ENCODE data around the gene PHACTR1.

PHACTR1 gene

GRCh38 chr6:12961761-12962160 is 245.2 kb downstream of the PHACTR1 start:
- no peak for TF ChIP-seq CTCF (IDR thresholded peaks at IDR 0.05; ENCODE audit: insufficient read depth, low read length, missing control alignments)
- no peak overlapping the region for H3K4me3 ChIP-seq (ENCODE audit: low read depth, low read length)
- no peak for DNase-seq (ENCODE audit: low read depth, low spot score)
- POLR2A ChIA-PET: no interaction called here
- CTCF ChIA-PET: no interaction called here

- no peak overlapping the region for H3K4me3 ChIP-seq (ENCODE audit: low read depth, low read length)
- ChIA-PET CTCF (no interaction called here), POLR2A (no interaction called here)
- no peak for TF ChIP-seq CTCF (IDR thresholded peaks at IDR 0.05; ENCODE audit: insufficient read depth, low read length, missing control alignments)
- DNase-seq (ENCODE audit: low read depth, low spot score): no peak
These were observed 246.0 kb downstream of the PHACTR1 start for GRCh38 chr6:12962529-12962928.

GRCh38 chr6:12962987-12963386 is 246.4 kb downstream of the PHACTR1 start:
- H3K4me3 ChIP-seq (ENCODE audit: low read depth, low read length): no peak overlapping the region
- POLR2A ChIA-PET: no interaction called here
- CTCF ChIA-PET: no interaction called here
- no peak for TF ChIP-seq CTCF (IDR thresholded peaks at IDR 0.05; ENCODE audit: insufficient read depth, low read length, missing control alignments)
- no peak for DNase-seq (ENCODE audit: low read depth, low spot score)

GRCh38 chr6:12963567-12963966 is 247.0 kb downstream of the PHACTR1 start:
- ChIA-PET POLR2A (no interaction called here), CTCF (no interaction called here)
- no peak overlapping the region for H3K4me3 ChIP-seq (ENCODE audit: low read depth, low read length)
- DNase-seq (ENCODE audit: low read depth, low spot score): no peak
- no peak for TF ChIP-seq CTCF (IDR thresholded peaks at IDR 0.05; ENCODE audit: insufficient read depth, low read length, missing control alignments)

- no peak for DNase-seq (ENCODE audit: low read depth, low spot score)
- ChIA-PET POLR2A (no interaction called here), CTCF (no interaction called here)
- no peak overlapping the region for H3K4me3 ChIP-seq (ENCODE audit: low read depth, low read length)
- no peak for TF ChIP-seq CTCF (IDR thresholded peaks at IDR 0.05; ENCODE audit: insufficient read depth, low read length, missing control alignments)
These were observed 251.1 kb downstream of the PHACTR1 start for GRCh38 chr6:12967686-12968085.

- no peak overlapping the region for H3K4me3 ChIP-seq (ENCODE audit: low read depth, low read length)
- DNase-seq (ENCODE audit: low read depth, low spot score): no peak
- POLR2A ChIA-PET: no interaction called here
- CTCF ChIA-PET: no interaction called here
- TF ChIP-seq CTCF (IDR thresholded peaks at IDR 0.05; ENCODE audit: insufficient read depth, low read length, missing control alignments): no peak
These were observed 251.7 kb downstream of the PHACTR1 start for GRCh38 chr6:12968290-12968689.
